Mononuclear cell (primary cell): ENCODE results near the gene RPL10. TPM values are rescaled to one million over a fixed set of nuclear protein-coding genes. Genes with fewer than 3 reads are reported as not detected.
A peak's percentile ranks its signal among the peaks of the same experiment; 100 is the strongest.

Source experiments
- H3K27me3 ChIP-seq: 2 replicates; pipeline ENCODE4 v1.6.0; 2011; ENCODE audit warnings: low read length, control low read depth; ENCODE audit not compliant: insufficient read depth
- H3K4me1 ChIP-seq: 2 replicates; pipeline ENCODE4 v1.5.1; 2011; ENCODE audit warnings: mild to moderate bottlenecking, low read length, control low read depth; ENCODE audit not compliant: insufficient read depth
- H3K4me3 ChIP-seq: 2 replicates; pipeline ENCODE4 v1.5.1; 2011; ENCODE audit warnings: mild to moderate bottlenecking, low read length, moderate library complexity
- H3K9me3 ChIP-seq: 2 replicates; pipeline ENCODE4 v1.5.1; 2011; ENCODE audit warnings: low read depth, mild to moderate bottlenecking, control low read depth, low read length
- total RNA-seq: library from RNA; depleted of rRNA; stranded (reverse); fragments of >200 nt; gene quantifications from one replicate; pipeline ENCODE4 v1.2.3, GENCODE V29; 2012

RPL10 gene
- total RNA-seq, 1 donor: 8,353 TPM

DNA sequence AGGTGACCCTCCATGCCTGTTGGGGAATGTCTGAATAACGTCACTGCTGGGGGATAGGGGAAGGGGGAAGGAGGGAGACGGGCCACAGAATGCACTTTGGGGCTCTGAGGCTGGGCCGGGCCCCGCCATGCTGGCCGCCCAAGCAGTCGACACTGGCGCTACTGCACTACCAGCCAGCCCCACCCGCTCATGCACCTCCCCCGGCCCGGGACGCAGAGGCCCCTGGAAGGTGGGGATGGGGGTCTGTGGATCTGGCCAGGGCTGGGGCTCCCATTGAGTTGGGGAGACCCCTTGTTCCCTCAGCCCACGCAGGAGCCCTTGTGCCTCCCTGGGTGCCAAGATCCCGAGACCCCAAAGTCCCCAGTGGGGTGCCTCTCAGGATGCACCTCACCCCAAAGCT, 41.6 kb upstream of the RPL10 start:
- H3K27me3 ChIP-seq: no peaks in the 10 kb centered on the region
- H3K4me1 ChIP-seq: peaks cover 36% of the 10 kb centered on the region
- H3K9me3 ChIP-seq: no peaks in the 10 kb centered on the region
- no peak overlapping the region for H3K4me3 ChIP-seq

DNA sequence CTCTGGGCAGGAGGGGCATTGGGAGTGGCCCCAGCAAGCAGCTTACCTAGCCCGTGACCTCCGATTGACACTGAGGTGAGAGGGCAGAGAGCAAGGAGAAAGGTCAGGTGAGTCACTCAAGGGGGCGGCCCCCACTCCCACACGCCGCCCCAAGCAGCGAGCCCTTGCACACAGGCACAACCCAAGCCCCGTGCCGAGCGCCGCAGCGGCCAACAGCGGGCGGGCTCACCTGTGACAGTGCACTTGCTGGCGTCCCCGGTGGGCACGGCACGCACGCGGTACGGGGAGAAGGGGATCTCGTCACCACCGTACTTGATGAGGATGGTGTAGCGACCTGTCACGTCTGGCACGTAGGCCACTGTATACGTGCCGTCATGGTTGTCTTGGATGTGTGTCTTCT, 41.0 kb upstream of the RPL10 start:
- Histone ChIP-seq H3K9me3 (no peaks in the 10 kb centered on the region), H3K4me1 (peaks cover 36% of the 10 kb centered on the region), H3K27me3 (no peaks in the 10 kb centered on the region), H3K4me3 (no peak overlapping the region)

DNA sequence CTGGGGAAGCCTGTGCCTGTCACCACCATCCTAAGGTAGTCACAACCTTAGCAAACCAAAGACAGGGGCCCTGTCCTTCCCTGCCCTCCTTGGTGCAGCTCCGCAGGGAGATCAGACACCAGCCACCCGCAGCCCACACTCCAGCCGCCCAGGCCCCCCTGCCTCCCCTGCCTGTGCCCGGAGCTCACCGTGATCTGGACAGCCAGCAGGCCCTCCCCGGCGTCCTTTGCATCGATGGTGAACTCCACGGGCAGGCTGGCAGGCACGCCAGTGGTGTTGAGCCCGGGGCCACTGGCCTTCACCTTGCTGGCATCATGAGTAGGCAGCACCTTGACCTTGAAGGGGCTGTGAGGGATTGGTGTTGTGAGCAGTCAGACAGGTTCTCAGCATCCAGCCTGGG, 40.2 kb upstream of the RPL10 start:
- Histone ChIP-seq H3K4me3 (no peak overlapping the region), H3K4me1 (peaks cover 29% of the 10 kb centered on the region), H3K9me3 (no peaks in the 10 kb centered on the region), H3K27me3 (no peaks in the 10 kb centered on the region)

DNA sequence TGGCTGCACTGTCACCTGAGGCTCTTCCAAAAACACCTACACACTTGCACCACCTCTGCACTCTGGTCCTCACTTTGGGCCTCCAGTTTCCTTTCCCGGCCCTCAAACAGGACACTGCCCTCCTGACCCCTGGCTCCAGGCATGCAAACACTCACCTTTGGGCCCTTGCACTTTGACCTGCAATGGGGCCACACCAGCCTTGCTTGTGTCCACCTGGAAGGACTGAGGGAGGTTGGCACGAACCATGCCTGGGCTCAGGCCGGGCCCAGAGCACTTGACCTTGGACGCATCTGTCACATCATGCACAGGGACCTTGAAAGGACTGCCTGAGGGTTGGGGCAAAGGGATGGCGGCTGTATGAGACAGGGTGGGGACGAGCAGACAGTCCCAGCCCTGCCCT, 39.3 kb upstream of the RPL10 start:
- peaks cover 21% of the 10 kb centered on the region for H3K4me1 ChIP-seq

DNA sequence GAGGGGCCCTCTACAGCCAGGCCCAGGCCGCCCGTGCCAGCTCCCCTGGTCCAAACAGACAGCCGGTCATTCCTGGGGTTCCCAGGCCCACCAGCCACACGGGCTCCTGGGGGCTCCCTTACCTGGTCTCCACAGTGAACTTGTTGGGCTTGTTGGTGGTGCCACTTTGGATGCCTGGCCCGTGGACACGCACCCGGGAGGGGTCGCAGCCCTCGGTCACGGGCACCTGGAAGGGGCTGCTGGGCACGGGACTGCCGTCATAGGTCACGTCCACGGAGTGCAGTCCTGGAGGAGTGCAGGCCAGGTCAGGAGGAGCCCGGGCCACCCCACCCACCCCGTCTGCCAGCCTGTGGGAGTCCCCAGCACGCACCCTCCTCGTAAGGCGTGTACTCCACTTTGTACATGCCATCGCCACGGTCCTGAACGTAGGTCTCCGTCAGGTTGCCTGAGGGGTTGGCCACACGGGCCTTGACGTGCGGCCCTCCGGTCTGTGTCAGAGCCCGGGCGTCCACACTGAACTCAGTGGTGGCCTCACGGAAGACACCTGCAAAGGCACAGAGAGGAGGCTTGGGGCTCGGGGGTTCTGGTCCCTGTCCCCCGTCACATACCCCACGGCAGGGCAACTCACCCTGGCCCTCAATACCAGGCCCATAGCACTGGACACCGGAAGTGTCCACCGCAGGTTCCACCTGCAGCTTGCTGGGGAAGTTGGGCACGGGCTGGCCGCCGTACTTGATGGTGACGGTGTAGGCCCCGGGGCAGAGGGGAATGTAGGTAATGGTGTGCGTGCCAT, 38.6 kb upstream of the RPL10 start:
- Histone ChIP-seq H3K4me3 (no peak overlapping the region), H3K27me3 (no peaks in the 10 kb centered on the region), H3K9me3 (no peaks in the 10 kb centered on the region), H3K4me1 (peaks cover 15% of the 10 kb centered on the region)

More for the DNA sequence above, 39.3 kb upstream of the RPL10 start:
- H3K27me3 ChIP-seq: no peaks in the 10 kb centered on the region
- no peak overlapping the region for H3K4me3 ChIP-seq
- no peaks in the 10 kb centered on the region for H3K9me3 ChIP-seq

DNA sequence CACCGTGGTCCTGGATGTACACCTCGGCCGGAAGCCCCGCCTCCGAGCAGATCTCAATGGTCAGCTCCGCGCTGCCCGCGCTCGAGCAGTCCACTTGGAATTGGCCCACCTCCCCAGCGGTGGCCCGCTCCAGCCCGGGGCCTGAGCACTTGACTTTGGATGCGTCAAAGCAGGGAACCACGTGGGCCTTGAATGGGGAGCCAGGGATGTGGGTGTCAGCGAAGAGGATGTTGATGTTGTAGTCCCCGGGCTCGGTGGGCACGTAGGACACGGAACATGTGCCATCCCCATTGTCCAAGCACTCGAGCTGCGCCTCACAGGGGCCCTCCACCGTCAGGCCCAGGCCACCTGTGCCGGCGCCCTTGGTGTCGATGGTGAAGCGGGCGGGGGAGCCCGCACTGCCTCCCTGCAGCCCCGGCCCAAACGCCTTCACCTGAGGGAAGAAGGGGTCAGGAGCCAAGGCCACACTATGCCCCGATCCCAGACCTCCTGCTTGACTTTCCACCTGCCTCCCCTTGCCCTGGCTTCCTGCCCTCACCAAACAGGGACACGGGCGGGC, 37.9 kb upstream of the RPL10 start:
- Histone ChIP-seq H3K27me3 (no peaks in the 10 kb centered on the region), H3K9me3 (no peaks in the 10 kb centered on the region), H3K4me3 (no peak overlapping the region), H3K4me1 (peaks cover 15% of the 10 kb centered on the region)

DNA sequence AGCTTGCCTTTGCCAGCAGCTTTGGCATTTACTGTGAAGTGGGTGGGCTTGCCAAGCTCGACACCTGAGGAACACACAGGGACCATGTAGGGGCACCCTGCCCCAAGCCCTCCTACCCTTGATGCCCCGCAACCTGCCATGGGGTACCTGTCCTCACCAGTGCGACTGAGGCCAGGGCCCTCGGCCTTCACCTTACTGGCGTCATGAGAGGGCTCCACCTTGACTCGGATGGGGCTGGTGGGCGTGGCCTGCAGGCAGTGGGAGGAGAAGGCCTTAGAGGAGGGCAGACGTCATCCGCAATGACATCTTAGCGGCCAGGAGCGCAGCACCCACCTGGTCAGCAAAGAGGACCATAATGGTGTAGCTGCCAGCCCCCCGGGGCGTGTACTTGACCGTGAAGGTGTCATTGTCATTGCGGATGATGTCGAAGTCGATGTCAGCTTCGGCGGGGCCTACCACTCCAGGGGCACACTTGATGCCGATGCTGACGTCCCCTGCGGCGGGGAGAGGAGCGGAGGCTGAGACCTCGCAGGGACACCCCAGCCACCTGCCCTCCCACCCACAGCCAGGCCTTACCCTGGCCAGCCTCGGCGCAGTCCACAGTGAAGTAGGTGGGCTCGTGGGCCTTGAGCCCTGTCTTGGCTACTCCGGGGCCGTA, 36.0 kb upstream of the RPL10 start:
- H3K4me1 ChIP-seq: peaks cover 23% of the 10 kb centered on the region
- no peak overlapping the region for H3K4me3 ChIP-seq
- no peaks in the 10 kb centered on the region for H3K9me3 ChIP-seq
- no peaks in the 10 kb centered on the region for H3K27me3 ChIP-seq

DNA sequence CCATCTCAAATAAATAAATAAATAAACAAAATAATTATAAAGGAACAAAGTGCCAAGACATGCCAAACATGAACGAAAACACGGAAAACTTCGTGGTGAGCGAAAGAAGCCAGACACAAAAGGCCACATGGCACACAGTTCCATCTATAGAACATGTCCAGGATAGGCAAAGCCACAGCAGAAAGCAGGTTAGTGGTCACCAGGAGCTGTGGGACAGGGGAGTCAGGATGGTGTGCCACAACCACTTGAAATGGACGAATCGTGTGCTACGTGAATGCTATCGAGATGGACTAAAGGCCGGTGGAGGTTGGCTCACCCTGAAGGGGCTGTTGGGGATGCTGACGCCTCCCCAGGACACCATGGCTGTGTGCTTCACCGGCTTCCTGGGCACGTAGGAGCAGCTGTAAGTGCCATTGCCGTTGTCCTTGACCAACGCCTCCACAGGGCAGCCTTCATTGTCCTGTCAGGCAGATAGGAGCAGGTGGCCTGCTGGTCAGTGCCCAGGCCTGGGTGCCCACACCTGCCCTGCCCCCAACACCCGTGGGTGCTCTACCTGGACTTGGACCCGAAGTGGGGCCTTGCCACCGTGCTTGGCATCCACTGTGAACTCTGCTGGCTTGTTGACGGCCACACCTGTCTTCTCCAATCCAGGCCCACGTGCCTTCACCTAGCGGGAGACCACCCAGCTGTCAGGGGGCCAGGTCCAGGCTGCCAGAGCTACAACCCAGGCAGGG, 34.3 kb upstream of the RPL10 start:
- Histone ChIP-seq H3K27me3 (no peaks in the 10 kb centered on the region), H3K4me3 (no peak overlapping the region), H3K4me1 (peaks cover 30% of the 10 kb centered on the region), H3K9me3 (no peaks in the 10 kb centered on the region)

DNA sequence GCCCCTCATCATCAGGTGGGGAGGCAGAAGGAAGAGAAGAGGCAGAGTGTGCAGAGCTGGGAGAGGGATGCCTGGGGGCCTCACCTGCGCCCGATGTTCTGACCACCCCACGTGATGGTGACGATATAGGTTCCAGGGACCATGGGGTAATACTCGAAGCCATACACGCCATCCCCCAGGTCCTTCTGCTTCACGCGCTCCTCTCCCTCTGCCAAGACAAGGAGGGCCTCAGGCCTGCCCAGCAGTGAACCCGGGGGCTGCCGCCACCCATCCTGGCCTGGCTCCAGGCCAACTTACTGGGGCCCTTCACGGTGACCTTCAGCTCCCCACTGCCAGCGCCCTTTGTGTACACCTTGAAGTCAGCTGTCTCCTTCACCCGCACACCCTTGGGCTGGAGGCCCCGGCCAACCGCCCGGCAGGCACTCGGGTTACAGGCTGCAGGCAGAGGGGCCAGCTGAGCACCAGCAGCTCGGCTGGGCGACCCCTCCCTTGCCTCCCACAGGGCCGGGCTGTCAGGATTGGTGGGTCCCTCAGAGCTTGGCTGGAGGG, 33.1 kb upstream of the RPL10 start:
- Histone ChIP-seq H3K4me3 (no peak overlapping the region), H3K27me3 (no peaks in the 10 kb centered on the region), H3K4me1 (peaks cover 30% of the 10 kb centered on the region), H3K9me3 (no peaks in the 10 kb centered on the region)

DNA sequence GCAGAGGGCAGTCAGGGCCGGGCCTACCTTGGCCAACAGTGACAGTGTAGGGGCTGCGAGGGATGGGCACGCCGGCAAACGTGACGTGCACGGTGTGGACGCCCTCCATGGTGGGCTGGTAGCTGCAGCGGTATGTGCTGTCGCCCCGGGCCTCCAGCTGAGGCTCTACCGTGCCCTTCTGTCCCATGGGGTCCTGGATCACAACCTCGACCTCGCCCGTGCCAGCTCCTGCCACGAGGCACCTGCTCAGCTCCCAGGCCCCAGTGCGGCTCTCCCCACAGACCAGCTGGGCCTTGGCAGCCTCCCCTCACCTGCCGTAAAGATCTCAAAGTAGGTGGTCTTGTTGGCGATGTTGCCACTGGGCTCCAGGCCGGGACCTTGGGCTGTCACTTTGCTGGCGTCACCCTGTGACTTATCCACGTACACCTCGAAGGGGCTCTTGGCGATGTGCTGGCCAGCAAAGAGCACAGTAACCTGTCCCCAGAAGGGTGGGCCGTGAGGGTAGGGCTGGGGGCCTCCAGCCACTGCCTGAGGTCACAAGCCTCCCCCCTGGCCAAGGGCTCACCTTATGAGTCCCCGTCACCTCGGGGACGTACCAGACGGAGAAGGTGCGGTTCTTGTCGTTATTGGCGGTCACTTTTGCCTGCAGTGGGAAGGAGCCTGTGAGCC, 32.0 kb upstream of the RPL10 start:
- peaks cover 30% of the 10 kb centered on the region for H3K4me1 ChIP-seq
- H3K27me3 ChIP-seq: no peaks in the 10 kb centered on the region
- no peaks in the 10 kb centered on the region for H3K9me3 ChIP-seq
- H3K4me3 ChIP-seq: no peak overlapping the region

DNA sequence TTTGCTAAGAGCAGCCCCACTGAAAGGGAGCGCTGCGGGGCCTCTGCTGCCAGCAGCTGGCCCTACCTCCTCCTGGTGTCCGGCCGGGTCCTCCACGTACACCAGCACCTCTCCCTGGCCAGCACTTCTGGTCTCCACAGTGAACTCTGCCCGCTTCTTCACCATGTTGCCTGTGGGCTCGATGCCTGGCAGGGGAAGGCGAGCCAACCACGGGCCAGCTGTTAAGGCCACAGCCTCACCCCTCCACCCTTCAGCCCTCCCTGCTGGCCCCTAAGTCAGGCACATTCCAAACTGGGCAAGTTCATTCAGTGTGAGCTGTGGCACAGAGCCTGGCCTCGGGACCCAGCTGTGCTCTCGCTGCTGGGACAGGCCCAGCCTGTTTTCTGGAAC, 31.5 kb upstream of the RPL10 start:
- Histone ChIP-seq H3K4me1 (peaks cover 27% of the 10 kb centered on the region), H3K27me3 (no peaks in the 10 kb centered on the region), H3K9me3 (no peaks in the 10 kb centered on the region), H3K4me3 (no peak overlapping the region)

DNA sequence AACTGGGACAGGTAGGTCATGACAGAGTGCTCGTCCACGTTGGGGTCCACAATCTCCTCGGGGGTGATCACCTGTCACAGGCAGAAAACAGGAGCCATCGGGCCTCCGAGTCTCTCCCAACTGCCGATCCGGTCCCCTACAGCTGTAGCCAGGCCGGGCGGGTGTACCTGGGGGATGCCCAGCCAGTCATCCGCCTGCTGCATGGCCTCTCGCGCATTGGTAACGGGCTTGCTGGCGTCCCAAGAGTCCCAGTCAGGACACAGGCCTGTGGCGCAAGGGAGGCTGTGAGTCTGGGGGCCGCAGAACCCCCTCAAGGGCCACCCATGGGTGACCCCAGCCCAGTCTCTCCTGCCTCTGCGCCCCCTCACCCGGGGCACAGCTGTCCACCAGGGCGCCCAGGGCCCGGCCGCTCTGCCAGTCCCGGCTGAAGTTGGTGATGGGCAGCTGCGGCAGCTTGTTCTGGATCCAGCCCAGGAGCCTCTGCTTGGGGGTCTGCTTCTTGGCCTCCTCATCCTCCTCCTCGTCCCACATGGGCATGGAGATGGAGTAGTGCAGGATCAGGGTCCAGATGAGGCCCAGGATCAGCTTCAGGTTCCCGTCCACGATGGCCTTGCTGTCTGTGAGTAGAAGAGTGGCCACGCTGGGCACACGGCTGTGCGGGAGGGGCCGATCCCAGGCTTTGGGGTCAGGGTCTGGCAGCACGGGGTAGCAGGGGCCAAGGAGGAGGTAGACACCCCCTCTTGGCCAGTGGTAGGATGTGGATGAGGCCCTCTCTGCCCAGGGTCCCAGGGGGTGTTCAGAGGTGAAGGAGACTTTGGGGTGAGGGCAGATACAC, 30.5 kb upstream of the RPL10 start:
- Histone ChIP-seq H3K27me3 (no peaks in the 10 kb centered on the region), H3K4me1 (peaks cover 30% of the 10 kb centered on the region), H3K9me3 (no peaks in the 10 kb centered on the region), H3K4me3 (peak overlapping the region; percentile 18)

DNA sequence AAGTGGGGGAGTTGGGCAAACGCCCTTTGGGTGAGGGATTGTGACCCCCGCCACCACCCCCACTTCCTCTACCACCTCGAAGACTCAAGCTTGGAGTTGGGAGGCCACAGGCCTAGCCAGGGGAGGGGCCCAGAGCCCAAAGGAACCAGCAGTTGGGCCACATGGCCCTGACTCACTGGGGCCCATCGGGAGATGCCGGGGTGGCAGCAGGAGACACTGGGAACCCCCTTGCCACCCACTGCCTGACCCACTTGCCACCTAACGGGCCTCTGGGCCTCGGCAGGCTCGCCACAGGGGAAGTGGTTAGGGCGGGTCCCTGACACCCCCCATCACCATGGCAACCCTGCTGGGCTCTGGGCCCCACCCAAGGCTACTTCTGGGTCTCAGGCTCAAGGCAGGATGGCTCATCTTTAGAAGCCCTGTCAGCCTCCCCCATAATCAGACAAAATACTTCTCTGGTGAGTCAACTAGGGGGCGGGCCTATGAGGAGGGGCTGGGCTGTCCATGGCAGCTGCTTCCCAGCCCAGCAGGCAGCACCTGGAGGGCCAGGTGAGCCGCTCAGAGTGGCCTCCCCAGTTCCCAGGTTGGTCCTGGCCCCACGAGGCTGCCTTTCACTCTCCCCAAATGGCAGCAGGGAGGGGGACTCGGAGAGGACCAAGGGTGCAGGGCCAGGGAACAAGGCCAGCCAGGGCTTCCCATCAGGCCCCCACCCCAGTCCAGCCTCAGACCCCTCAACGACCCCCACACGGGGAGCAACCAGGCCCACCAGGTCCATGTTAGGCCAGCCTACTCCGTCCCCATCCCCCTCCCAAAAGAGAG, 29.3 kb upstream of the RPL10 start:
- H3K4me1 ChIP-seq: peaks cover 41% of the 10 kb centered on the region
- no peaks in the 10 kb centered on the region for H3K9me3 ChIP-seq
- H3K4me3 ChIP-seq: peak overlapping the region; percentile 71
- H3K27me3 ChIP-seq: no peaks in the 10 kb centered on the region
